Suprapubic skin (tissue), 4 donors: ENCODE data around the gene ADD2. TPM values are rescaled to one million over a fixed set of nuclear protein-coding genes. Genes with fewer than 3 reads are reported as not detected.

ENCODE experiments used
- DNase-seq, 2 donors: peaks; one replicate each; pipeline ENCODE4 v3.0.0-alpha.2; 2019; ENCODE audit warnings: low spot score in 2 of 2
- H3K27ac ChIP-seq: fragments of 200-600 bp; sonication (generic); one replicate; pipeline ENCODE4 v1.5.1; 2019
- H3K27me3 ChIP-seq: fragments of 200-600 bp; sonication (generic); one replicate; pipeline ENCODE4 v1.5.1; 2019
- H3K36me3 ChIP-seq: fragments of 200-600 bp; sonication (generic); one replicate; pipeline ENCODE4 v1.5.1; 2019
- H3K4me1 ChIP-seq: fragments of 200-600 bp; sonication (generic); one replicate; pipeline ENCODE4 v1.5.1; 2019
- H3K4me3 ChIP-seq: fragments of 200-600 bp; sonication (generic); one replicate; pipeline ENCODE4 v1.5.1; 2019; ENCODE audit warnings: mild to moderate bottlenecking
- H3K9me3 ChIP-seq: fragments of 200-600 bp; sonication (generic); one replicate; pipeline ENCODE4 v1.5.1; 2019
- CTCF ChIP-seq, 2 donors: fragments of 200-600 bp in 1 of 2; fragments of 450-650 bp in 1 of 2; sonication (generic) in 1 of 2; IDR thresholded peaks; one replicate each; pipeline ENCODE4 v1.5.1; 2016 to 2019; ENCODE audit warnings: antibody characterized with exemption in 2 of 2, mild to moderate bottlenecking in 1 of 2, moderate library complexity in 1 of 2
- EP300 ChIP-seq: sonication (generic); formaldehyde crosslinking; IDR thresholded peaks from one replicate; pipeline ENCODE4 v1.6.1; 2017; ENCODE audit warnings: antibody characterized with exemption
- POLR2A ChIP-seq, 2 donors: fragments of 450-650 bp; IDR thresholded peaks; one replicate each; pipeline ENCODE4 v1.6.1; 2017; ENCODE audit warnings: antibody characterized with exemption in 2 of 2, mild to moderate bottlenecking in 2 of 2, moderate library complexity in 2 of 2
- POLR2AphosphoS5 ChIP-seq, 3 donors: sonication (generic); formaldehyde crosslinking; IDR thresholded peaks; one replicate each; pipeline ENCODE4 v1.6.1; 2017; ENCODE audit warnings: antibody characterized with exemption in 3 of 3
- WGBS: methylation state at CpG from one replicate; pipeline ENCODE4 v1.1.5; 2018; 5-methylcytosine and 5-hydroxymethylcytosine counted together
- total RNA-seq, 4 donors: library from RNA; depleted of rRNA; stranded (reverse); fragments of >200 nt; gene quantifications; one replicate each; pipeline ENCODE4 v1.1.0, GENCODE V29; 2016

ADD2 gene
- total RNA-seq, 4 donors from 2014 or later, result 1.4 to 2.3 (median 1.5) TPM

DNA sequence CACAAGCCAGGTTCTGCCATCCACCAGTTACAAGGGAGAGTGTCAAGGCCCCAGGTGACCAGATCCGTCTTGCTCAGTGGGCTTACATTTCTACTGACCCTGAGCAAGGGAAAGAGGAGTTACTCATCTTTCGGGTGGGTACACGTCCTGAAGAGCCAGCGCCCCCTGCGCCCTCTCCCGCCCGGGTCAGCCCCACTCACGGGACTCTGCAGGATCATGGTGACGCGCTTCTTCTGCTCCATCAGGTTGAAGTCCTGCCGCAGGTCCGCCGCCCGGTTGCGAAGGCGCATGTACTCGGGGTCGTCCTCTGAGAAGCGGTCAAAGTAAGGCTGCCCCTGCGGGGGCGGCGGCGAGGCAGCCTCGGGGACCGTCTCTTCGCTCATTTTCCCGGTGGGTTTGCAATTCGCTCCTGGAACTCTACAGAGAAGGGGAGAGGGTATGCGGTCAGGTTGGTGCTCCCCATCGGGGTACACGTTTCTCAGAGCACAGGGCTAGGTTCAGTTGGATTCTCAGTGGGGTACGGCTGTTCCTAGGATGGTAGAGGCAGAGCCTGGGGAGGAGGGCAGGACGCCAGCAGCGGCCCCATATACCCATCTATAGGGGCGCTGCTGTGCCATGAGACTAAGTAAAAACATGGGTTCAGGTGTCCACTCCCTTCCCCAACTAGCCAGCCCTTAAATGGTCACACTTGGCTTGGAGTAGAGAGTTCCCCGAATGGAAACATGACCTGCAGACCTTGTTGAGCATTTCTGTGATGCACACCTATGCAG, 61.8 kb downstream of the ADD2 start:
- Histone ChIP-seq H3K9me3 (no peaks in the 10 kb centered on the region), H3K27me3 (no peaks in the 10 kb centered on the region)
- 96% methylated on average over 35 of the region's 36 CpGs for WGBS

GRCh38 chr2:70705160-70705850, 62.7 kb downstream of the ADD2 start:
- no peaks in the 10 kb centered on the region for H3K9me3 ChIP-seq
- no peak overlapping the region for H3K27ac ChIP-seq
- no peak overlapping the region for H3K4me3 ChIP-seq
- no peak for TF ChIP-seq EP300
- TF ChIP-seq CTCF (IDR thresholded peaks at IDR 0.05), result no peak
- no peak for TF ChIP-seq POLR2AphosphoS5 (IDR thresholded peaks at IDR 0.05)
- H3K4me1 ChIP-seq, result no peaks in the 10 kb centered on the region
- H3K36me3 ChIP-seq, result no peaks in the 10 kb centered on the region
- no peaks in the 10 kb centered on the region for H3K27me3 ChIP-seq
- DNase-seq, result peak in 1 of 2 donors; percentile 55
- WGBS, result 90% methylated on average over 8 of the region's 8 CpGs

More for the DNA sequence above, 61.8 kb downstream of the ADD2 start:
- Histone ChIP-seq H3K4me1 (no peaks in the 10 kb centered on the region), H3K27ac (no peak overlapping the region), H3K4me3 (no peak overlapping the region), H3K36me3 (no peaks in the 10 kb centered on the region)
- no peak for TF ChIP-seq POLR2A (IDR thresholded peaks at IDR 0.05)
- no peak for TF ChIP-seq POLR2AphosphoS5 (IDR thresholded peaks at IDR 0.05)
- no peak for TF ChIP-seq EP300
- TF ChIP-seq CTCF (IDR thresholded peaks at IDR 0.05), result no peak
- DNase-seq, result peak in 1 of 2 donors; percentile 69

DNA sequence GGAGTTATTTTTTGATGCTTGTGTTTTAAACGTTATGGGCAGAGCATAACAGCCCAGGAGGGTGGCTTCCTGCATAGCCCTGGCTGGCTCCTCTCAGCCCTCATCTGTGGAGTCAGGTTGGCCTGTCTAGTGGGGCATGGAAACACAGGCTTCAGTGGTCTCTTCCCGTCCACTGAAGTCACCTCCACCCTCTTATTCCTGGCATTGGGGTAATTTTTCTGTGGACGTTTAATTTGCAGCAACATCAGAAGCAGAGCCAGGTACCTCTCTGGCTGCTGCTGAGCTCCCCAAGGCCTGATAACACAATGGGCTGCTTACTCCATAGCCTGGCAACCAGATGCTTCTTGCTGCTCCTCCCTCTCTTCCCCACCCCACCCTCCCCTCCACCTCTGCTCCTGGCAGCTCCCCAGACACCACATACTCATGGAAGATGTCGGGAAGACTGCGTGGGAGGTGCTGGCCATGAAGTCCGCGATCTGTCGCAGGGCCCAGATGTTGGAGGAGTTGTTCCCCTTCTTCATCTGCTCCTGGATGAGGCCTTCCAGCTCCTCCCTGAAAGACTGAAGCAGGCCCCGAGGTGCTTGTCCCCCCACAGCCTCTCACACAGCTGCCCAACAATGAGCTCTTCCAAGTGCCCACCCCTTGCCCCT, 64.0 kb downstream of the ADD2 start:
- H3K9me3 ChIP-seq, result no peaks in the 10 kb centered on the region
- 27% methylated on average over 6 of the region's 9 CpGs for WGBS
- H3K4me3 ChIP-seq, result no peak overlapping the region
- H3K4me1 ChIP-seq, result no peaks in the 10 kb centered on the region
- no peaks in the 10 kb centered on the region for H3K36me3 ChIP-seq
- H3K27me3 ChIP-seq, result no peaks in the 10 kb centered on the region
- no peak overlapping the region for H3K27ac ChIP-seq
- TF ChIP-seq EP300 (no peak), CTCF (IDR thresholded peaks at IDR 0.05) (no peak), POLR2A (IDR thresholded peaks at IDR 0.05) (no peak), POLR2AphosphoS5 (IDR thresholded peaks at IDR 0.05) (no peak)
- peak in 1 of 2 donors; percentile 69 for DNase-seq

DNA sequence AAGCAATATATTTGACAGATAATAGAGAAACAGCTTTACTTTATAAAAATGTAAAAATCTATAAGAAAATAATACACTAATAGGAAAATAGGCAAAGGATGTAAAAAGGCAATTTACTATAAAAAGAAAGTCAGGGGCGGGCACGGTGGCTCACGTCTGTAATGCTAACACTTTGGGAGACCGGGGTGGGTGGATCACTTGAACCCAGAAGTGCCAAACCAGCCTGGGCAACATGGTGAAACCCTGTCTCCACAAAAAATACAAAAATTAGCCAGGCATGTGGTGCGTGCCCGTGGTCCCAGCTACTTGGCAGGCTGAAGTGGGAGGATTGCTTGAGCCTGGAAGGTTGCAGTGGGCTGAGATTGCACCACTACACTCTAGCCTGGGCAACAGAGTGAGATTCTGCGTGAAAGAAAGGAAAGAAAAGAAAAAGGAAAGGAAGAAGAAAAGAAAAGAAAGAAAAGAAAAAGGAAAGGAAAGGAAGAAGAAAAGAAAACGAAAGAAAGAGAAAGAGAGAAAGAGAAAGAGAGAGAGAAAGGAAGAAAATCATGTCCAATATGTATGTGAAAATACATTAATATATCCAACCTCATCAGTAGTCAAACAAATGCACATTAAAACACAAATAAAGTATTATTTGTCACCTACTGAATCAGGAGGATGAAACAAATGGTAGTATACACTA, 65.1 kb downstream of the ADD2 start:
- no peak for TF ChIP-seq POLR2A (IDR thresholded peaks at IDR 0.05)
- no peak for TF ChIP-seq POLR2AphosphoS5 (IDR thresholded peaks at IDR 0.05)
- WGBS, result 81% methylated on average over 8 of the region's 8 CpGs
- no peaks in the 10 kb centered on the region for H3K9me3 ChIP-seq
- H3K4me1 ChIP-seq, result no peaks in the 10 kb centered on the region
- DNase-seq, result peak in 1 of 2 donors; percentile 55
- H3K27me3 ChIP-seq, result no peaks in the 10 kb centered on the region
- no peaks in the 10 kb centered on the region for H3K36me3 ChIP-seq
- no peak overlapping the region for H3K27ac ChIP-seq
- no peak overlapping the region for H3K4me3 ChIP-seq

DNA sequence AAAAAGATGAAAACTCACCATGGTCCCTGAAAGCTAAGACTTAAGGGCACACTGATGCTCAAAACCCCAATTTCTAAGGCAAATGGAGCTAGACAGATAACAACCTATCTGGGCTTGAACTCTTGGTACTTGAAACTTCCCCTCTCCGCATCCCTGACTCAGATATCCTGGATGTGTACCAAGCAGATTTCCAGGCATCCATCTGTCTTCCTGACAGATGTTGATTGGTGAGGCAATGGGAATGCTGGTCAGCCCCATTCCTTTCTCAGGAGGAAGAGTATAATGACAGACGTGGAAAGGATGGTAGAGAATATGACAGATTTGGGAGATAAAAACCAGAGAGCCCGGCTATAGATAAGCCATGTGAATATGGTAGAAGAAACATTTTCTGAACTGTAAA, 69.2 kb downstream of the ADD2 start:
- peak in 1 of 2 donors; percentile 2 for DNase-seq
- WGBS, result 76% methylated on average over 3 of the region's 3 CpGs
- no peak for TF ChIP-seq POLR2A (IDR thresholded peaks at IDR 0.05)
- no peak for TF ChIP-seq EP300

More for the DNA sequence above, 69.2 kb downstream of the ADD2 start:
- Histone ChIP-seq H3K27ac (no peak overlapping the region), H3K9me3 (no peaks in the 10 kb centered on the region), H3K27me3 (peaks cover 4% of the 10 kb centered on the region), H3K4me3 (no peak overlapping the region), H3K4me1 (no peaks in the 10 kb centered on the region), H3K36me3 (no peaks in the 10 kb centered on the region)
